HepG2 (cell line): ENCODE data around the gene ARHGEF4. TPM values are rescaled to one million over a fixed set of nuclear protein-coding genes. Genes with fewer than 3 reads are reported as not detected.

ENCODE experiments used
- ATAC-seq: fragments of 200-7000 bp; cut with Tn5 transposase; 3 replicates; pipeline ENCODE4 v1.9.1; 2020; ENCODE audit warnings: mild to moderate bottlenecking, moderate library complexity
- BruUV-seq: library from RNA; stranded (reverse); fragments of 400-500 nt; replicated peaks from 2 replicates; lab custom pipeline; 2021; lab: Mats Ljungman, UMichigan
- CTCF ChIA-PET: fragments of 300-600 bp; formaldehyde crosslinking; extraction: SDS; loops from one replicate; lab custom pipeline; 2021; ENCODE audit warnings: low total read pairs, inconsistent platforms, low intra/inter-chr PET ratio; lab: Yijun Ruan, JAX
- POLR2A ChIA-PET: fragments of 350-600 bp; sonication (Branson Sonifier 250); formaldehyde crosslinking; loops from one replicate; lab custom pipeline; 2020; ENCODE audit warnings: antibody characterized with exemption, inconsistent platforms; lab: Yijun Ruan, JAX
- DNase-seq: peaks from one replicate; pipeline ENCODE4 v3.0.0-alpha.2; 2015; ENCODE audit warnings: low spot score
- FAIRE-seq: peaks from 3 replicates; lab custom pipeline; 2011; peaks lifted over from hg19 to GRCh38; lab: Jason Lieb, UNC
- H2AFZ ChIP-seq: one replicate; pipeline ENCODE4 v1.6.1; 2011; ENCODE audit warnings: low read length, inconsistent platforms
- H3K27ac ChIP-seq: fragments of 300-600 bp; 3 replicates; pipeline ENCODE4 v1.8.0; 2011; ENCODE audit warnings: mixed run types, mild to moderate bottlenecking, mixed read lengths, low read length, inconsistent platforms; ENCODE audit not compliant: insufficient read depth; ENCODE audit errors: extremely low read length
- H3K27me3 ChIP-seq, 2 experiments: fragments of 200-600 bp in 1 of 2; 2 replicates in 1 of 2; 3 replicates in 1 of 2; pipeline versions ENCODE4 v1.6.0 to v1.8.0; 2011; ENCODE audit warnings: low read length in 2 of 2, mild to moderate bottlenecking in 2 of 2, moderate library complexity in 2 of 2, inconsistent platforms in 1 of 2; ENCODE audit not compliant: insufficient read depth in 2 of 2, control insufficient read depth in 1 of 2
- H3K36me3 ChIP-seq, 2 experiments: fragments of 200-600 bp in 1 of 2; replicated peaks in 1 of 2; 2 replicates in 1 of 2; 3 replicates in 1 of 2; pipeline versions ENCODE4 v1.5.1 to v1.8.0; 2011; ENCODE audit warnings: low read length in 2 of 2, inconsistent platforms in 1 of 2; ENCODE audit not compliant: insufficient read depth in 2 of 2, control insufficient read depth in 1 of 2
- H3K4me1 ChIP-seq: 2 replicates; pipeline ENCODE4 v1.5.1; 2012; ENCODE audit warnings: low read length, inconsistent platforms; ENCODE audit not compliant: insufficient read depth
- H3K4me2 ChIP-seq: 2 replicates; pipeline ENCODE4 v1.6.0; 2011; ENCODE audit warnings: low read depth, low read length, inconsistent platforms
- H3K4me3 ChIP-seq, 3 experiments: fragments of 200-600 bp in 1 of 3; sonication (generic), shearing (Covaris generic) in 1 of 3; replicated peaks in 1 of 3; 2 replicates each; pipeline ENCODE4 v1.5.1; 2011 to 2016; ENCODE audit warnings: low read length in 3 of 3, inconsistent platforms in 2 of 3, low read depth in 2 of 3, mild to moderate bottlenecking in 2 of 3, control low read depth in 1 of 3, mixed read lengths in 1 of 3; ENCODE audit not compliant: insufficient read depth in 1 of 3
- H3K79me2 ChIP-seq: one replicate; pipeline ENCODE4 v1.6.1; 2011; ENCODE audit warnings: low read length, inconsistent platforms; ENCODE audit not compliant: insufficient read depth
- H3K9ac ChIP-seq: 2 replicates; pipeline ENCODE4 v1.6.0; 2011; ENCODE audit warnings: mild to moderate bottlenecking, low read depth, low read length, inconsistent platforms; ENCODE audit not compliant: insufficient read depth
- H3K9me3 ChIP-seq: 2 replicates; pipeline ENCODE4 v1.5.1; 2012; ENCODE audit warnings: mild to moderate bottlenecking, low read length
- H4K20me1 ChIP-seq: 2 replicates; pipeline ENCODE4 v1.6.0; 2011; ENCODE audit warnings: inconsistent platforms, mild to moderate bottlenecking, low read length, moderate library complexity; ENCODE audit not compliant: insufficient read depth
- GATAD1 ChIP-seq: IDR thresholded peaks from 2 replicates; pipeline ENCODE4 v1.6.1; 2016; ENCODE audit warnings: missing genetic modification reagents, missing compliant biosample characterization
- HNF4G ChIP-seq, 2 experiments: sonication (generic) in 1 of 2; formaldehyde crosslinking in 1 of 2; IDR thresholded peaks; 2 replicates each; pipeline versions ENCODE4 v1.4.0 to v1.6.1; 2011 to 2020; ENCODE audit warnings: borderline replicate concordance in 2 of 2, low read depth in 2 of 2, mild to moderate bottlenecking in 2 of 2, low read length in 1 of 2, missing genetic modification reagents in 1 of 2, moderate library complexity in 1 of 2
- KLF13 ChIP-seq: sonication (generic); formaldehyde crosslinking; IDR thresholded peaks from 2 replicates; pipeline ENCODE4 v1.4.0; 2020; ENCODE audit warnings: mild to moderate bottlenecking, missing genetic modification reagents
- MXD1 ChIP-seq: sonication (generic); formaldehyde crosslinking; IDR thresholded peaks from 2 replicates; pipeline ENCODE4 v1.4.0; 2020; ENCODE audit warnings: mild to moderate bottlenecking, missing genetic modification reagents
- SNAPC4 ChIP-seq: sonication (generic); formaldehyde crosslinking; IDR thresholded peaks from 2 replicates; pipeline ENCODE4 v1.4.0; 2020; ENCODE audit warnings: mild to moderate bottlenecking, missing genetic modification reagents
- SP1 ChIP-seq, 2 experiments: fragments of 450-650 bp in 1 of 2; sonication (generic) in 1 of 2; formaldehyde crosslinking in 1 of 2; IDR thresholded peaks; 2 replicates each; pipeline versions ENCODE4 v1.4.0 to v1.6.1; 2016 to 2020; ENCODE audit warnings: missing genetic modification reagents in 1 of 2
- SRSF1 ChIP-seq: fragments of 200-400 bp; formaldehyde crosslinking; optimal IDR thresholded peaks from 2 replicates; pipeline ENCODE3; 2017; ENCODE audit warnings: mild to moderate bottlenecking, low read depth, low read length, moderate library complexity
- TMF1 ChIP-seq: sonication (generic); formaldehyde crosslinking; IDR thresholded peaks from 2 replicates; pipeline ENCODE4 v1.8.1; 2022; ENCODE audit warnings: low read depth, missing genetic modification reagents
- WGBS: methylation state at CpG from one replicate; pipeline ENCODE4 v1.1.6; 2017; ENCODE audit warnings: low lambda C conversion rate; 5-methylcytosine and 5-hydroxymethylcytosine counted together
- in situ Hi-C: cut with HindIII; loops from 2 replicates; pipeline ENCODE4 v1.10.0; 2017; ENCODE audit warnings: low pct_unique_long_range_greater_than_20kb; ENCODE audit not compliant: extremely low pct_ligation_motif_present
- intact Hi-C: fragments of 100-400 bp; cut with micrococcal nuclease; formaldehyde crosslinking; loops from one replicate; pipeline ENCODE4 v1.10.0; 2022; ENCODE audit not compliant: unreplicated experiment
- polyA plus RNA-seq, 8 experiments: library from polyadenylated mRNA; depleted of rRNA in 3 of 8; stranded (reverse) in 7 of 8; unstranded in 1 of 8; fragments of >200 nt; fragmentation: Illumina TruSeq in 4 of 8; extraction: Trizol in 4 of 8; gene quantifications; 2 replicates each; pipeline versions ENCODE4 v1.2.1 to v1.2.3, GENCODE V29; 2011 to 2016; ENCODE audit warnings: low read depth in 4 of 8, missing spikeins in 1 of 8, mixed read lengths in 1 of 8; ENCODE audit not compliant: insufficient read depth in 1 of 8
- total RNA-seq, 5 experiments: library from RNA; depleted of rRNA; stranded (reverse); fragments of >200 nt; fragmentation: Illumina TruSeq; extraction: Trizol; gene quantifications; 2 replicates each; pipeline ENCODE4 v1.2.3, GENCODE V29; 2016; ENCODE audit warnings: low read depth in 1 of 5

The ARHGEF4 gene
- total and polyA plus RNA-seq, 2 of the 13 experiments (the other 11 are each of a cell fraction or from before 2014, with no cell fraction given), result 0.11 to 0.13 TPM

DNA sequence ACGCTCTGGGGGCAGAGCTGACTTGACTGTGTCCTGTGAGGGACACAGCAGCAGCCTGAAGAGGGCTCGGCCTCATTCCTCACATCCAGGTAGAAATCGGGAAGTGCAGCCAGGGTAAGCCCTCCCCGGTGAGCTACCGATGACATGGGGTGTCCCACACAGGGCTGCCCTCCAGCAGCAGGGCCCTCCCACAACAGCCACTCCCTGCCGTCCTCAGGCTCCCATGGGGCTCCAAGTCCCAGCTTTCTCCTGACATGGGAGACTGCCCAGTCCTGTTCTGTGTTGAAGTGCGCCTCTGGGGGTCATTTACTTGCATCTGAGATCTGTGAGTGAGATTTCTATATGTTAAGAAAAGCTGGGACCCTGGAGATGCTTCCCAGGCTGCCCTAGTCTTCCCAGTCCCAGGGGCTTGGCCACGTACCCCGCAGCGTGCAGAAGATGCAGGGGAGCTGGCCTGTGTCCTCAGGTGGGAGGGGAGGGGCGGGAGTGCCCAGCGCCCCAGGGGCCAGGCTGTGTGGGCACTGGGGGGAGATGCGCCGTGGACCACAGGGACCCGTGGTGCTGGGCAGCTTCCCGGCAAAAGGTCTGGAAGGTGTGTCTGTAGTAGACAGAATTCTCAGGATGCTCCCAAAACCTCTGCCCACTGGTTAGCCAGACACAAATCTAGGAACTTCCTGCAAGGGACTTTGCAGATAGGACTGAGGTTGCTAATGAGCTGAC lies 168.7 kb downstream of the ARHGEF4 start:
- Histone ChIP-seq H2AFZ (no peak overlapping the region), H3K27me3 (peaks cover 7 to 53% of the 10 kb centered on the region in 2 experiments; a peak in 4 of 5 replicates), H4K20me1 (no peaks in the 10 kb centered on the region), H3K36me3 (no peaks in the 10 kb centered on the region), H3K4me1 (no peaks in the 10 kb centered on the region), H3K27ac (no peak overlapping the region), H3K4me3 (no peak overlapping the region), H3K9me3 (no peaks in the 10 kb centered on the region), H3K9ac (no peak overlapping the region), H3K4me2 (no peak overlapping the region), H3K79me2 (no peaks in the 10 kb centered on the region)
- intact Hi-C loops, result no loop called here
- FAIRE-seq, result no peak
- TF ChIP-seq SP1 (IDR thresholded peaks at IDR 0.05) (no peak), SP1 (CRISPR knock-in tag; IDR thresholded peaks at IDR 0.05) (no peak), SNAPC4 (CRISPR knock-in tag) (no peak), KLF13 (CRISPR knock-in tag) (no peak), HNF4G (IDR thresholded peaks at IDR 0.05; ENCODE audit: borderline replicate concordance, low read depth, low read length) (no peak), HNF4G (CRISPR knock-in tag; IDR thresholded peaks at IDR 0.05; ENCODE audit: borderline replicate concordance, low read depth) (no peak), SRSF1 (no peak), MXD1 (CRISPR knock-in tag) (no peak), GATAD1 (no peak), TMF1 (CRISPR knock-in tag) (no peak)
- ChIA-PET CTCF (no interaction called here), POLR2A (no interaction called here)
- no peak for DNase-seq
- 2% methylated on average over 12 of the region's 16 CpGs for WGBS
- no TSS peak for BruUV-seq
- ATAC-seq, result peak; percentile 62
- in situ Hi-C loops, result no loop called here
